ENCODE measurements around the gene DKK1. TPM values are rescaled to one million over a fixed set of nuclear protein-coding genes. Genes with fewer than 3 reads are reported as not detected.

Gene DKK1
- total RNA-seq, 1 experiment from 2014 or later = 1.0 TPM

DNA sequence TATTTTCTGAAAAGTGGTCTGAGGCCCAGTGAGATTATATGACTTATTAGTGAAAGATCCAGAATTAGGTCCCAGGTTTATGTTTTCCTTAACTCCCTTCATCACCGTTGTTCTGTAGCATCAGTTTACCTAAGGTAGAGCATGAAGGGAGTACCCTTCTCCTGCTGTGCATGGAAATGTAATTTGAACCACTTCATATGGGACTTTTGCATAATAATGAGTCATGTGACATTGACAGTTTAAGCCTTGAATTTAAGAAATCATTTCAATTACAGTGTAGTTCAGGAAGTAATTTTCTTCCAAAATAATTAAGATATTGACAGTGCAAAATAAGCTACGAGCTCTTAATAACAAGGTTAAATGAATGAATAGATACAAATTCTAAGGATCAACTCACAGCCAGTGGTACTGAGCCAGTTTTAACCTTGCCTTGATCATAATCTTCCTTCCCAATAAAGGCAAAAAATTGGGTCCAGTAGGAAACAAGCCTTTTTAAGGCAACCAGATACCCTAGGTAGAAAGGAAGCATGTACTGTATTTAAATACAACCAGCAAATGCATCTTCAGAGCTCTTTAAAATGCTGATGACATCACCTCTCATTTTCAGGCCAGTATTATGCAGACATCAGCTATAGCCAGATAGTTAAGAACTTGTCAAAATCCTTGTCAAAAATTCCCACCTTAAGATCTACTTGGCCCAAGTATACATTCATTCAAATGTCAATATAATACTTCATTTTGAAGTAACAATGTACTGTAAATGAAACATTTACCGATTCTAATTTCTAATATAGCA, 48.8 kb upstream of the DKK1 start:
- ChIA-PET POLR2A (no interaction called here), CTCF (no interaction called here)
- Mint-ChIP-seq H3K4me3 (no peak overlapping the region), H3K27ac (no peak overlapping the region), H3K4me1 (peaks cover 21% of the 10 kb centered on the region), H3K27me3 (ENCODE audit: low read depth) (no peaks in the 10 kb centered on the region), H3K9me3 (0 out of 2 replicates have a peak, but pooled peaks cover 4% of the 10 kb centered on the region), H3K36me3 (no peaks in the 10 kb centered on the region)
- DNase-seq (ENCODE audit: low spot score) (no peak), ATAC-seq (no peak)
- TF ChIP-seq ETV6 (CRISPR knock-in tag; IDR thresholded peaks at IDR 0.05) = no peak
- TF ChIP-seq, protein P1, sequence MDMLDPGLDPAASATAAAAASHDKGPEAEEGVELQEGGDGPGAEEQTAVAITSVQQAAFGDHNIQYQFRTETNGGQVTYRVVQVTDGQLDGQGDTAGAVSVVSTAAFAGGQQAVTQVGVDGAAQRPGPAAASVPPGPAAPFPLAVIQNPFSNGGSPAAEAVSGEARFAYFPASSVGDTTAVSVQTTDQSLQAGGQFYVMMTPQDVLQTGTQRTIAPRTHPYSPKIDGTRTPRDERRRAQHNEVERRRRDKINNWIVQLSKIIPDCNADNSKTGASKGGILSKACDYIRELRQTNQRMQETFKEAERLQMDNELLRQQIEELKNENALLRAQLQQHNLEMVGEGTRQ (CRISPR knock-in tag; IDR thresholded peaks at IDR 0.05) = peak; percentile 61

DNA sequence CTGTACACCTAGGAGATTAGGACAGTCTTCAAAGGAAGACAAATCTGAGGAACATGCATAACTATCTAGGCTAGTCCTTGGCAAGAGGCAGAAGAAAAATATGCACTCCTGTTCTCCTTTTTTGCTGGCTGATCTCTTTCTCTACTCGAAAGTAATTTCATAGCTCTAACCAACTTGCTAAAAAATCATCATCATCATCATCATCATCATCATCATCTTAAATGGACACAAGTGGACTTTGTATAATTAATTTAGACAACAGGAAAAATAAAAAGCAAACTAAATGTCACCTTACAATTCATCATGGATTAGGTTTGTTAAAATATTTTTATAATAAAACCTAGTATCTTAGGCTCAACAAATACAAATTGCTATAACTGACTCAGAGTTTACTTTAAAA, 47.2 kb upstream of the DKK1 start:
- ChIA-PET POLR2A (no interaction called here), CTCF (no interaction called here)
- no peak overlapping the region for H3K27ac Mint-ChIP-seq
- H3K4me1 Mint-ChIP-seq = peaks cover 21% of the 10 kb centered on the region
- 0 out of 2 replicates have a peak, but pooled peaks cover 4% of the 10 kb centered on the region for H3K9me3 Mint-ChIP-seq
- TF ChIP-seq ZNF138 (CRISPR knock-in tag; conservative IDR thresholded peaks at IDR 0.05) = no peak
- no peak for DNase-seq (ENCODE audit: low spot score)
- ATAC-seq = no peak
- no peaks in the 10 kb centered on the region for H3K36me3 Mint-ChIP-seq
- no peaks in the 10 kb centered on the region for H3K27me3 Mint-ChIP-seq (ENCODE audit: low read depth)
- no peak overlapping the region for H3K4me3 Mint-ChIP-seq

DNA sequence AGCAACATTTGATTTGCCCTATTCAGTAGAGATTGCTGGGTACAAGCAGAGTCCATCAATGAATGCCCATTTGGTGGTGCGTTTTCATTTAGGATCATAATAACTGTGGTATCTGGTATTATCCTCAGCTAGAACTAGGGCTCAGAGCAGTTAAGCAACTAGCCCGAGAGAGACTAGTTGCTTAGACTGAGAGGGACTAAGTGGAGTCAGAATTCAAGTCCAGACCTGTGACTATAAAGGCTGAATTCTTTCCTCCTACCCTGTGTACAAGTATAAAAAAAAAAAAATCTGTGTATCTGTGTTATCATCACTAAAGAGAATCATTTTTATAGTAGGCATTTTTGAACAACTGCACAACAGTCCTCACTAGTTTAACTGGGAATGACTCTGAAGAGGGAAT, 45.3 kb upstream of the DKK1 start:
- POLR2A ChIA-PET = interaction anchor here (0.6 kb wide), 1 partner anchor 290 kb away, joined by 10 read pairs; no protein-coding TSS in a partner anchor
- ATAC-seq = no peak

More for the DNA sequence above, 45.3 kb upstream of the DKK1 start:
- CTCF ChIA-PET = interaction anchor here (0.6 kb wide), 1 partner anchor 13 kb away, joined by 3 read pairs; no protein-coding TSS in a partner anchor
- no peaks in the 10 kb centered on the region for H3K27me3 Mint-ChIP-seq (ENCODE audit: low read depth)
- no peak overlapping the region for H3K27ac Mint-ChIP-seq
- DNase-seq (ENCODE audit: low spot score) = no peak
- 0 out of 2 replicates have a peak, but pooled peaks cover 4% of the 10 kb centered on the region for H3K9me3 Mint-ChIP-seq
- H3K36me3 Mint-ChIP-seq = no peaks in the 10 kb centered on the region
- no peak for TF ChIP-seq KAT7 (CRISPR knock-in tag; IDR thresholded peaks at IDR 0.05; ENCODE audit: borderline replicate concordance)
- TF ChIP-seq, protein P2, sequence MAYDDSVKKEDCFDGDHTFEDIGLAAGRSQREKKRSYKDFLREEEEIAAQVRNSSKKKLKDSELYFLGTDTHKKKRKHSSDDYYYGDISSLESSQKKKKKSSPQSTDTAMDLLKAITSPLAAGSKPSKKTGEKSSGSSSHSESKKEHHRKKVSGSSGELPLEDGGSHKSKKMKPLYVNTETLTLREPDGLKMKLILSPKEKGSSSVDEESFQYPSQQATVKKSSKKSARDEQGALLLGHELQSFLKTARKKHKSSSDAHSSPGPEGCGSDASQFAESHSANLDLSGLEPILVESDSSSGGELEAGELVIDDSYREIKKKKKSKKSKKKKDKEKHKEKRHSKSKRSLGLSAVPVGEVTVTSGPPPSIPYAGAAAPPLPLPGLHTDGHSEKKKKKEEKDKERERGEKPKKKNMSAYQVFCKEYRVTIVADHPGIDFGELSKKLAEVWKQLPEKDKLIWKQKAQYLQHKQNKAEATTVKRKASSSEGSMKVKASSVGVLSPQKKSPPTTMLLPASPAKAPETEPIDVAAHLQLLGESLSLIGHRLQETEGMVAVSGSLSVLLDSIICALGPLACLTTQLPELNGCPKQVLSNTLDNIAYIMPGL (CRISPR knock-in tag; IDR thresholded peaks at IDR 0.05) = no peak
- TF ChIP-seq, protein P3, sequence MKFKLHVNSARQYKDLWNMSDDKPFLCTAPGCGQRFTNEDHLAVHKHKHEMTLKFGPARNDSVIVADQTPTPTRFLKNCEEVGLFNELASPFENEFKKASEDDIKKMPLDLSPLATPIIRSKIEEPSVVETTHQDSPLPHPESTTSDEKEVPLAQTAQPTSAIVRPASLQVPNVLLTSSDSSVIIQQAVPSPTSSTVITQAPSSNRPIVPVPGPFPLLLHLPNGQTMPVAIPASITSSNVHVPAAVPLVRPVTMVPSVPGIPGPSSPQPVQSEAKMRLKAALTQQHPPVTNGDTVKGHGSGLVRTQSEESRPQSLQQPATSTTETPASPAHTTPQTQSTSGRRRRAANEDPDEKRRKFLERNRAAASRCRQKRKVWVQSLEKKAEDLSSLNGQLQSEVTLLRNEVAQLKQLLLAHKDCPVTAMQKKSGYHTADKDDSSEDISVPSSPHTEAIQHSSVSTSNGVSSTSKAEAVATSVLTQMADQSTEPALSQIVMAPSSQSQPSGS (CRISPR knock-in tag; IDR thresholded peaks at IDR 0.05; ENCODE audit: borderline replicate concordance, low read depth) = no peak
- TF ChIP-seq, protein P4, sequence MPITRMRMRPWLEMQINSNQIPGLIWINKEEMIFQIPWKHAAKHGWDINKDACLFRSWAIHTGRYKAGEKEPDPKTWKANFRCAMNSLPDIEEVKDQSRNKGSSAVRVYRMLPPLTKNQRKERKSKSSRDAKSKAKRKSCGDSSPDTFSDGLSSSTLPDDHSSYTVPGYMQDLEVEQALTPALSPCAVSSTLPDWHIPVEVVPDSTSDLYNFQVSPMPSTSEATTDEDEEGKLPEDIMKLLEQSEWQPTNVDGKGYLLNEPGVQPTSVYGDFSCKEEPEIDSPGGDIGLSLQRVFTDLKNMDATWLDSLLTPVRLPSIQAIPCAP (CRISPR knock-in tag; IDR thresholded peaks at IDR 0.05) = no peak
- no peak for TF ChIP-seq NR1H2 (CRISPR knock-in tag; IDR thresholded peaks at IDR 0.05)
- no peak for TF ChIP-seq EMX1 (CRISPR knock-in tag; IDR thresholded peaks at IDR 0.05)
- TF ChIP-seq FOXK1 (CRISPR knock-in tag; IDR thresholded peaks at IDR 0.05) = no peak
- TF ChIP-seq ZNF121 (CRISPR knock-in tag; IDR thresholded peaks at IDR 0.05) = no peak
- TF ChIP-seq SMAD4 (CRISPR knock-in tag; IDR thresholded peaks at IDR 0.05) = no peak
- TF ChIP-seq, protein P5, sequence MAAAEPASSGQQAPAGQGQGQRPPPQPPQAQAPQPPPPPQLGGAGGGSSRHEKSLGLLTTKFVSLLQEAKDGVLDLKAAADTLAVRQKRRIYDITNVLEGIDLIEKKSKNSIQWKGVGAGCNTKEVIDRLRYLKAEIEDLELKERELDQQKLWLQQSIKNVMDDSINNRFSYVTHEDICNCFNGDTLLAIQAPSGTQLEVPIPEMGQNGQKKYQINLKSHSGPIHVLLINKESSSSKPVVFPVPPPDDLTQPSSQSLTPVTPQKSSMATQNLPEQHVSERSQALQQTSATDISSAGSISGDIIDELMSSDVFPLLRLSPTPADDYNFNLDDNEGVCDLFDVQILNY (CRISPR knock-in tag; IDR thresholded peaks at IDR 0.05) = no peak
- TF ChIP-seq GRHL2 (CRISPR knock-in tag; IDR thresholded peaks at IDR 0.05; ENCODE audit: insufficient replicate concordance, severe bottlenecking) = no peak
- TF ChIP-seq ELF4 (CRISPR knock-in tag; IDR thresholded peaks at IDR 0.05; ENCODE audit: low read depth) = no peak
- no peak for TF ChIP-seq CREM (CRISPR knock-in tag; IDR thresholded peaks at IDR 0.05)
- TF ChIP-seq GABPB1 (CRISPR knock-in tag; IDR thresholded peaks at IDR 0.05) = no peak
- TF ChIP-seq GTF2I (CRISPR knock-in tag; conservative IDR thresholded peaks at IDR 0.05) = no peak
- peaks cover 21% of the 10 kb centered on the region for H3K4me1 Mint-ChIP-seq
- no peak overlapping the region for H3K4me3 Mint-ChIP-seq

Measured in WTC11 (cell line).